Loucy (cell line): Measurements from ENCODE around the gene SDE2.

ENCODE experiments used
- H2AFZ ChIP-seq: fragments of 200-600 bp; sonication (generic); 2 replicates; pipeline ENCODE4 v1.6.0; 2016; ENCODE audit warnings: antibody characterized with exemption, mild to moderate bottlenecking, low read length, moderate library complexity
- H3F3A ChIP-seq: fragments of 200-600 bp; 2 replicates; pipeline ENCODE4 v1.6.0; 2016; ENCODE audit warnings: antibody characterized with exemption, low read depth, mild to moderate bottlenecking
- H3K27me3 ChIP-seq: fragments of 200-600 bp; sonication (generic); 2 replicates; pipeline ENCODE4 v1.6.1; 2014; ENCODE audit warnings: low read length, mild to moderate bottlenecking; ENCODE audit not compliant: insufficient read depth, poor library complexity, severe bottlenecking
- H3K36me3 ChIP-seq: fragments of 200-600 bp; sonication (generic); 2 replicates; pipeline ENCODE4 v1.6.1; 2016; ENCODE audit warnings: low read length; ENCODE audit not compliant: insufficient read depth
- H3K4me1 ChIP-seq: fragments of 200-600 bp; sonication (generic); 2 replicates; pipeline ENCODE4 v1.5.1; 2014; ENCODE audit warnings: low read length, mild to moderate bottlenecking; ENCODE audit not compliant: insufficient read depth, poor library complexity, severe bottlenecking
- H3K4me2 ChIP-seq: fragments of 200-600 bp; sonication (generic); 2 replicates; pipeline ENCODE4 v1.6.0; 2014; ENCODE audit warnings: antibody characterized with exemption, low read length, low read depth, mild to moderate bottlenecking; ENCODE audit not compliant: poor library complexity, severe bottlenecking
- H3K4me3 ChIP-seq: fragments of 200-600 bp; sonication (generic); 2 replicates; pipeline ENCODE4 v1.5.1; 2014; ENCODE audit warnings: low read length, mild to moderate bottlenecking, mixed read lengths; ENCODE audit not compliant: poor library complexity, severe bottlenecking
- H3K79me2 ChIP-seq: fragments of 200-600 bp; sonication (generic); 2 replicates; pipeline ENCODE4 v1.6.1; 2014; ENCODE audit warnings: low read length; ENCODE audit not compliant: insufficient read depth
- H3K9ac ChIP-seq: fragments of 200-600 bp; sonication (generic); 2 replicates; pipeline ENCODE4 v1.6.0; 2014; ENCODE audit warnings: mild to moderate bottlenecking, low read depth, low read length, moderate library complexity; ENCODE audit not compliant: poor library complexity, severe bottlenecking
- H3K9me2 ChIP-seq: fragments of 200-600 bp; sonication (generic); replicated peaks from 2 replicates; pipeline ENCODE4 v1.6.1; 2016; ENCODE audit warnings: low read depth, low read length, mixed read lengths
- H3K9me3 ChIP-seq: fragments of 200-600 bp; sonication (generic); 2 replicates; pipeline ENCODE4 v1.6.1; 2014; ENCODE audit warnings: mild to moderate bottlenecking, antibody characterized with exemption, low read length, low read depth; ENCODE audit not compliant: insufficient read depth
- H4K20me1 ChIP-seq: fragments of 200-600 bp; sonication (generic); 2 replicates; pipeline ENCODE4 v1.6.0; 2014; ENCODE audit warnings: antibody characterized with exemption, low read length, mild to moderate bottlenecking; ENCODE audit not compliant: insufficient read depth, poor library complexity, severe bottlenecking
- CTCF ChIP-seq: fragments of 200-600 bp; sonication (generic); conservative IDR thresholded peaks from 2 replicates; pipeline ENCODE4 v1.5.1; 2014; ENCODE audit warnings: mild to moderate bottlenecking, antibody characterized with exemption, low read length
- EZH2phosphoT487 ChIP-seq: fragments of 200-600 bp; IDR thresholded peaks from 2 replicates; pipeline ENCODE4 v1.6.1; 2018; ENCODE audit warnings: antibody characterized with exemption, mild to moderate bottlenecking, moderate library complexity, borderline replicate concordance

The SDE2 gene

GRCh38 chr1:226033991-226034390 lies 34.8 kb upstream of the SDE2 start:
- H2AFZ ChIP-seq, result 0 out of 2 replicates have a peak overlapping the region, but pooled peaks have one; percentile 32
- H3K9me3 ChIP-seq, result no peaks in the 10 kb centered on the region
- H3K4me2 ChIP-seq, result no peak overlapping the region
- no peak overlapping the region for H3K9ac ChIP-seq
- no peak for TF ChIP-seq CTCF
- no peak for TF ChIP-seq EZH2phosphoT487
- H4K20me1 ChIP-seq, result no peaks in the 10 kb centered on the region
- H3K27me3 ChIP-seq, result no peaks in the 10 kb centered on the region
- no peak overlapping the region for H3K4me3 ChIP-seq
- H3K36me3 ChIP-seq, result no peaks in the 10 kb centered on the region
- H3K9me2 ChIP-seq, result no peaks in the 10 kb centered on the region
- H3F3A ChIP-seq, result no peaks in the 10 kb centered on the region
- H3K79me2 ChIP-seq, result no peaks in the 10 kb centered on the region
- H3K4me1 ChIP-seq, result no peaks in the 10 kb centered on the region

DNA sequence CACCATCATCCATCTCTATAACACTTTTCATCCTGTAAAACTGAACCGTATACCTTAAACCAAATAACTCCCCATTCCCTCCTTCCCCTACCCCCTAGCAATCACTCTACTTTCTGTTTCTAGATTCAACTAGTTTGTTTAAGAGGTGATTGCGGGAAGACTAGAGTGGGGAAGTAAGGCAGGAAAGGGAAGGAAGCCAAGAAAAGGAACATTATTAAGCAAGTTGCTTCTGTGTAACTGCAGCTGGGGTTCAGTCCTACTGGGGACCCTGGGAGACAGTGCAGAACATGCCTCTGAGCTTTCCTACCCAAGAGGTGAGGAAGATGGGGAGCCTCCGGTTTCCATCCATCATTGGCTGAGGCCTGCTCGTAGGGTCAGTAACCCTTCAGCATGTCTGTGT lies 34.4 kb upstream of the SDE2 start:
- H3K36me3 ChIP-seq, result no peaks in the 10 kb centered on the region
- no peaks in the 10 kb centered on the region for H3K79me2 ChIP-seq
- no peaks in the 10 kb centered on the region for H3K4me1 ChIP-seq
- H4K20me1 ChIP-seq, result no peaks in the 10 kb centered on the region
- no peak overlapping the region for H3K4me2 ChIP-seq
- no peaks in the 10 kb centered on the region for H3F3A ChIP-seq
- TF ChIP-seq EZH2phosphoT487 (no peak), CTCF (no peak)
- H3K9me3 ChIP-seq, result no peaks in the 10 kb centered on the region
- no peaks in the 10 kb centered on the region for H3K9me2 ChIP-seq
- no peak overlapping the region for H2AFZ ChIP-seq
- H3K9ac ChIP-seq, result no peak overlapping the region
- H3K4me3 ChIP-seq, result no peak overlapping the region
- no peaks in the 10 kb centered on the region for H3K27me3 ChIP-seq

- H3K9ac ChIP-seq, result no peak overlapping the region
- no peaks in the 10 kb centered on the region for H3K4me1 ChIP-seq
- TF ChIP-seq CTCF (no peak), EZH2phosphoT487 (no peak)
- H3K4me2 ChIP-seq, result no peak overlapping the region
- no peaks in the 10 kb centered on the region for H4K20me1 ChIP-seq
- no peak overlapping the region for H2AFZ ChIP-seq
- H3K36me3 ChIP-seq, result no peaks in the 10 kb centered on the region
- no peaks in the 10 kb centered on the region for H3K79me2 ChIP-seq
- no peaks in the 10 kb centered on the region for H3F3A ChIP-seq
- H3K9me3 ChIP-seq, result no peaks in the 10 kb centered on the region
- no peaks in the 10 kb centered on the region for H3K9me2 ChIP-seq
- no peaks in the 10 kb centered on the region for H3K27me3 ChIP-seq
- no peak overlapping the region for H3K4me3 ChIP-seq
These were observed 30.6 kb upstream of the SDE2 start for GRCh38 chr1:226029568-226030225.
